ENCODE results near the gene SMG9.

GRCh38 chr19:43779147-43779819 lies 24.5 kb upstream of the SMG9 start:
- no peak for TF ChIP-seq CTCF (IDR thresholded peaks at IDR 0.05)
- TF ChIP-seq POLR2A (IDR thresholded peaks at IDR 0.05) = no peak
- no peak for TF ChIP-seq POLR2AphosphoS5 (IDR thresholded peaks at IDR 0.05)

All from breast epithelium (tissue), 3 donors.